ENCODE data around the gene GPATCH1. TPM values are rescaled to one million over a fixed set of nuclear protein-coding genes. Genes with fewer than 3 reads are reported as not detected.
"Not testable (repeated sequence)": the region's sequence is repeated elsewhere in the genome, so short reads cannot be mapped to it uniquely, and the experiment has no call there.

Gene GPATCH1
- total RNA-seq, 2 experiments from 2014 or later = 9.8 to 10.7 TPM

- H3K36me3 ChIP-seq (ENCODE audit: insufficient read depth, low read length) = peaks cover 46% of the 10 kb centered on the region
- H3K9me3 ChIP-seq (ENCODE audit: low read length) = no peaks in the 10 kb centered on the region
- DNase-seq (ENCODE audit: low spot score) = no peak
- no peak overlapping the region for H3K27ac ChIP-seq (ENCODE audit: low read depth, low read length, poor library complexity, severe bottlenecking)
- no peaks in the 10 kb centered on the region for H3K9me2 ChIP-seq (ENCODE audit: insufficient read depth, low read length)
- BruUV-seq (replicated peaks) = no TSS peak
- intact Hi-C loops (cut with micrococcal nuclease; ENCODE audit: unreplicated experiment) = loop anchor here (5.0 kb wide), 1 partner anchor 283 kb away; no protein-coding TSS in a partner anchor
- no peaks in the 10 kb centered on the region for H3K4me1 ChIP-seq (ENCODE audit: insufficient read depth, low read length, poor library complexity, severe bottlenecking)
- H3K4me3 ChIP-seq (ENCODE audit: low read depth, low read length, poor library complexity, severe bottlenecking) = no peak overlapping the region
- no peaks in the 10 kb centered on the region for H4K20me1 ChIP-seq (ENCODE audit: insufficient read depth, low read length)
- no peak overlapping the region for H3K4me2 ChIP-seq (ENCODE audit: low read length)
- TF ChIP-seq, protein P1, sequence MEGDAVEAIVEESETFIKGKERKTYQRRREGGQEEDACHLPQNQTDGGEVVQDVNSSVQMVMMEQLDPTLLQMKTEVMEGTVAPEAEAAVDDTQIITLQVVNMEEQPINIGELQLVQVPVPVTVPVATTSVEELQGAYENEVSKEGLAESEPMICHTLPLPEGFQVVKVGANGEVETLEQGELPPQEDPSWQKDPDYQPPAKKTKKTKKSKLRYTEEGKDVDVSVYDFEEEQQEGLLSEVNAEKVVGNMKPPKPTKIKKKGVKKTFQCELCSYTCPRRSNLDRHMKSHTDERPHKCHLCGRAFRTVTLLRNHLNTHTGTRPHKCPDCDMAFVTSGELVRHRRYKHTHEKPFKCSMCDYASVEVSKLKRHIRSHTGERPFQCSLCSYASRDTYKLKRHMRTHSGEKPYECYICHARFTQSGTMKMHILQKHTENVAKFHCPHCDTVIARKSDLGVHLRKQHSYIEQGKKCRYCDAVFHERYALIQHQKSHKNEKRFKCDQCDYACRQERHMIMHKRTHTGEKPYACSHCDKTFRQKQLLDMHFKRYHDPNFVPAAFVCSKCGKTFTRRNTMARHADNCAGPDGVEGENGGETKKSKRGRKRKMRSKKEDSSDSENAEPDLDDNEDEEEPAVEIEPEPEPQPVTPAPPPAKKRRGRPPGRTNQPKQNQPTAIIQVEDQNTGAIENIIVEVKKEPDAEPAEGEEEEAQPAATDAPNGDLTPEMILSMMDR (conservative IDR thresholded peaks at IDR 0.05; ENCODE audit: low read length) = no peak
- no peak for TF ChIP-seq EZH2phosphoT487 (IDR thresholded peaks at IDR 0.05; ENCODE audit: borderline replicate concordance, low read depth, low read length)
- CTCF ChIA-PET (ENCODE audit: unreplicated experiment) = interaction anchor here (1.2 kb wide), 1 partner anchor 60 kb away, joined by 4 read pairs; no protein-coding TSS in a partner anchor
- no peak overlapping the region for H2AFZ ChIP-seq (ENCODE audit: low read length)
- POLR2A ChIA-PET = interaction anchor here (0.6 kb wide), 1 partner anchor 232 kb away, joined by 3 read pairs; no protein-coding TSS in a partner anchor
- H3K79me2 ChIP-seq (ENCODE audit: insufficient read depth, low read depth, low read length) = no peaks in the 10 kb centered on the region
Observed at GRCh38 chr19:33124207-33125098, 43.5 kb downstream of the GPATCH1 start.

DNA sequence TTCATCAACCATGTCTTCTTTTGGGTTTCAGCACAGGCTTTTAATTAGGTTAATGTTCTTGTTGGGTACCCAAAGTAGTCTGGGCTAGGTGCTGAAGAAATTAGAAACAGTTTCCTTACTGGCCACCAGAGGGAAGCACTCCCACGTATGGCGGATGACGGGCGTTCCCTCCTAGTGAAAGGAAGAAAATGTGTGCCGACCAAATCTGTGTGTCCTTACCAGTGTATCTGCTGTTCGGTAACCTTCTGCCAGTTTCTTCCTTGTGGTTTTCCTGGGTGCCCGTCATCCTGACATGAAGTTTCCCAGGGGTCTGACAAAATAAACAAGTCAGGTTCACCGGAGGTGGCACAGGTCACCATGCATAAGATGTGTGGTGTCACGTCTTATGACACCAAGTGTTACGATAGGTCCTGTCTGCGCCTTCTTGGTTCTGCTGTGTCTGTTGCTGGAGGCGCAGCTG lies 45.0 kb downstream of the GPATCH1 start:
- Histone ChIP-seq H3K4me2 (ENCODE audit: low read length) (no peak overlapping the region), H3K4me3 (ENCODE audit: low read depth, low read length, poor library complexity, severe bottlenecking) (no peak overlapping the region), H2AFZ (ENCODE audit: low read length) (no peak overlapping the region), H3K27ac (ENCODE audit: low read depth, low read length, poor library complexity, severe bottlenecking) (no peak overlapping the region), H3K4me1 (ENCODE audit: insufficient read depth, low read length, poor library complexity, severe bottlenecking) (no peaks in the 10 kb centered on the region), H3K79me2 (ENCODE audit: insufficient read depth, low read depth, low read length) (no peaks in the 10 kb centered on the region), H3K9me2 (ENCODE audit: insufficient read depth, low read length) (no peaks in the 10 kb centered on the region), H3K9me3 (ENCODE audit: low read length) (no peaks in the 10 kb centered on the region), H3K36me3 (ENCODE audit: insufficient read depth, low read length) (peaks cover 42% of the 10 kb centered on the region), H4K20me1 (ENCODE audit: insufficient read depth, low read length) (no peaks in the 10 kb centered on the region)
- intact Hi-C loops (cut with micrococcal nuclease; ENCODE audit: unreplicated experiment) = loop anchor here (1.0 to 5.0 kb wide), 3 partner anchors 51 to 281 kb away; no protein-coding TSS in a partner anchor
- ChIA-PET POLR2A (no interaction called here), CTCF (ENCODE audit: unreplicated experiment) (interaction anchor here (1.1 kb wide), 1 partner anchor 51 kb away, joined by 3 read pairs; no protein-coding TSS in a partner anchor)
- DNase-seq (ENCODE audit: low spot score) = peak; percentile 59
- TF ChIP-seq, protein P1 (conservative IDR thresholded peaks at IDR 0.05; ENCODE audit: low read length) = peak; percentile 90
- TF ChIP-seq EZH2phosphoT487 (IDR thresholded peaks at IDR 0.05; ENCODE audit: borderline replicate concordance, low read depth, low read length) = no peak
- no TSS peak for BruUV-seq (replicated peaks)

- BruUV-seq (replicated peaks); H2AFZ ChIP-seq (ENCODE audit: low read length); DNase-seq (ENCODE audit: low spot score); H4K20me1 ChIP-seq (ENCODE audit: insufficient read depth, low read length); H3K79me2 ChIP-seq (ENCODE audit: insufficient read depth, low read depth, low read length); H3K9me3 ChIP-seq (ENCODE audit: low read length); H3K4me3 ChIP-seq (ENCODE audit: low read depth, low read length, poor library complexity, severe bottlenecking); H3K4me2 ChIP-seq (ENCODE audit: low read length); H3K4me1 ChIP-seq (ENCODE audit: insufficient read depth, low read length, poor library complexity, severe bottlenecking); H3K9me2 ChIP-seq (ENCODE audit: insufficient read depth, low read length); H3K27ac ChIP-seq (ENCODE audit: low read depth, low read length, poor library complexity, severe bottlenecking): not testable (repeated sequence)
- H3K36me3 ChIP-seq (ENCODE audit: insufficient read depth, low read length) = peaks cover 38% of the 10 kb centered on the region
- ChIA-PET POLR2A (interaction anchor here (0.7 kb wide), 1 partner anchor 34 kb away, joined by 5 read pairs; no protein-coding TSS in a partner anchor), CTCF (ENCODE audit: unreplicated experiment) (interaction anchor here (0.7 kb wide), 1 partner anchor 57 kb away, joined by 4 read pairs; no protein-coding TSS in a partner anchor)
- intact Hi-C loops (cut with micrococcal nuclease; ENCODE audit: unreplicated experiment) = loop anchor here (1.0 to 5.0 kb wide), 3 partner anchors 50 to 281 kb away; no protein-coding TSS in a partner anchor
Observed at GRCh38 chr19:33126712-33127111, 45.7 kb downstream of the GPATCH1 start.

Measured in OCI-LY7 (cell line).